HepG2 (cell line): Measurements from ENCODE around the gene MED13. TPM values are rescaled to one million over a fixed set of nuclear protein-coding genes. Genes with fewer than 3 reads are reported as not detected.

Experiments
- FOXA1 ChIP-seq, 2 experiments: fragments of 450-650 bp in 1 of 2; sonication (generic) in 1 of 2; formaldehyde crosslinking in 1 of 2; IDR thresholded peaks; 2 replicates each; pipeline versions ENCODE4 v1.4.0 to v1.6.1; 2016 to 2020; ENCODE audit warnings: missing genetic modification reagents in 1 of 2
- IKZF4 ChIP-seq: sonication (generic); formaldehyde crosslinking; IDR thresholded peaks from 2 replicates; pipeline ENCODE4 v1.5.1; 2020; ENCODE audit warnings: borderline replicate concordance, mild to moderate bottlenecking, low read depth, missing genetic modification reagents; ENCODE audit errors: not compliant biosample characterization
- JARID2 ChIP-seq: sonication (generic); formaldehyde crosslinking; IDR thresholded peaks from 2 replicates; pipeline ENCODE4 v1.8.1; 2023; ENCODE audit warnings: missing genetic modification reagents, inconsistent platforms; ENCODE audit not compliant: insufficient replicate concordance
- KLF11 ChIP-seq: IDR thresholded peaks from 2 replicates; pipeline ENCODE4 v1.6.1; 2016; ENCODE audit warnings: missing compliant biosample characterization
- MAFG ChIP-seq: sonication (generic); formaldehyde crosslinking; IDR thresholded peaks from 2 replicates; pipeline ENCODE4 v1.5.1; 2020; ENCODE audit warnings: mild to moderate bottlenecking, missing genetic modification reagents
- MXD4 ChIP-seq: IDR thresholded peaks from 2 replicates; pipeline ENCODE4 v1.6.1; 2016; ENCODE audit warnings: mild to moderate bottlenecking, missing biosample characterization, missing genetic modification reagents
- NFYC ChIP-seq: IDR thresholded peaks from 2 replicates; pipeline ENCODE4 v1.6.1; 2016; ENCODE audit warnings: missing genetic modification reagents, missing compliant biosample characterization
- POLR2AphosphoS5 ChIP-seq: IDR thresholded peaks from 2 replicates; pipeline ENCODE4 v1.6.1; 2012; ENCODE audit warnings: low read depth, low read length
- SP1 ChIP-seq, 2 experiments: fragments of 450-650 bp in 1 of 2; sonication (generic) in 1 of 2; formaldehyde crosslinking in 1 of 2; IDR thresholded peaks; 2 replicates each; pipeline versions ENCODE4 v1.4.0 to v1.6.1; 2016 to 2020; ENCODE audit warnings: missing genetic modification reagents in 1 of 2
- TARDBP ChIP-seq: sonication (generic); formaldehyde crosslinking; IDR thresholded peaks from 2 replicates; pipeline ENCODE4 v1.8.0; 2022; ENCODE audit warnings: mild to moderate bottlenecking, missing genetic modification reagents
- ZKSCAN8 ChIP-seq: IDR thresholded peaks from 2 replicates; pipeline ENCODE4 v1.6.1; 2016; ENCODE audit warnings: borderline replicate concordance, missing genetic modification reagents, missing compliant biosample characterization
- ZNF12 ChIP-seq: sonication (generic); formaldehyde crosslinking; IDR thresholded peaks from 2 replicates; pipeline ENCODE4 v1.5.0; 2020; ENCODE audit warnings: missing genetic modification reagents
- ZNF136 ChIP-seq: sonication (generic); formaldehyde crosslinking; IDR thresholded peaks from 2 replicates; pipeline ENCODE4 v1.8.1; 2022; ENCODE audit warnings: low read depth, mild to moderate bottlenecking, moderate library complexity, missing genetic modification reagents
- ZNF292 ChIP-seq: sonication (generic); formaldehyde crosslinking; IDR thresholded peaks from 2 replicates; pipeline ENCODE4 v1.8.1; 2022; ENCODE audit warnings: mild to moderate bottlenecking, low read depth, missing genetic modification reagents, borderline replicate concordance
- ZNF431 ChIP-seq: sonication (generic); formaldehyde crosslinking; IDR thresholded peaks from 2 replicates; pipeline ENCODE4 v1.9.0; 2022; ENCODE audit warnings: missing genetic modification reagents, low read depth, mild to moderate bottlenecking, borderline replicate concordance
- ZNF552 ChIP-seq: sonication (generic); formaldehyde crosslinking; IDR thresholded peaks from 2 replicates; pipeline ENCODE4 v1.9.0; 2022; ENCODE audit warnings: missing genetic modification reagents, mild to moderate bottlenecking, borderline replicate concordance
- polyA plus RNA-seq, 8 experiments: library from polyadenylated mRNA; depleted of rRNA in 3 of 8; stranded (reverse) in 7 of 8; unstranded in 1 of 8; fragments of >200 nt; fragmentation: Illumina TruSeq in 4 of 8; extraction: Trizol in 4 of 8; gene quantifications; 2 replicates each; pipeline versions ENCODE4 v1.2.1 to v1.2.3, GENCODE V29; 2011 to 2016; ENCODE audit warnings: low read depth in 4 of 8, missing spikeins in 1 of 8, mixed read lengths in 1 of 8; ENCODE audit not compliant: insufficient read depth in 1 of 8
- total RNA-seq, 5 experiments: library from RNA; depleted of rRNA; stranded (reverse); fragments of >200 nt; fragmentation: Illumina TruSeq; extraction: Trizol; gene quantifications; 2 replicates each; pipeline ENCODE4 v1.2.3, GENCODE V29; 2016; ENCODE audit warnings: low read depth in 1 of 5
- TF ChIP-seq, protein P1 (sequence below): sonication (generic); formaldehyde crosslinking; IDR thresholded peaks from 2 replicates; pipeline ENCODE4 v1.5.0; 2020; ENCODE audit warnings: missing genetic modification reagents
- TF ChIP-seq, protein P2 (sequence below): IDR thresholded peaks from 2 replicates; pipeline ENCODE4 v1.6.1; 2012; ENCODE audit warnings: inconsistent platforms
- TF ChIP-seq, protein P3 (sequence below): sonication (generic); formaldehyde crosslinking; IDR thresholded peaks from 2 replicates; pipeline ENCODE4 v1.4.0; 2020; ENCODE audit warnings: mild to moderate bottlenecking, missing genetic modification reagents
- TF ChIP-seq, protein P4 (sequence below): sonication (generic); formaldehyde crosslinking; IDR thresholded peaks from 2 replicates; pipeline ENCODE4 v1.5.0; 2020; ENCODE audit warnings: missing genetic modification reagents
- TF ChIP-seq, protein P5 (sequence below): sonication (generic); formaldehyde crosslinking; IDR thresholded peaks from 2 replicates; pipeline ENCODE4 v1.8.1; 2023; ENCODE audit warnings: mild to moderate bottlenecking, moderate library complexity, missing genetic modification reagents
- TF ChIP-seq, protein P6 (sequence below): IDR thresholded peaks from 2 replicates; pipeline ENCODE4 v1.6.1; 2016; ENCODE audit warnings: missing biosample characterization, missing genetic modification reagents, low read depth

MED13 gene
- total and polyA plus RNA-seq, 2 of the 13 experiments (the other 11 are each of a cell fraction or from before 2014, with no cell fraction given), result 27.4 to 69.1 TPM

DNA sequence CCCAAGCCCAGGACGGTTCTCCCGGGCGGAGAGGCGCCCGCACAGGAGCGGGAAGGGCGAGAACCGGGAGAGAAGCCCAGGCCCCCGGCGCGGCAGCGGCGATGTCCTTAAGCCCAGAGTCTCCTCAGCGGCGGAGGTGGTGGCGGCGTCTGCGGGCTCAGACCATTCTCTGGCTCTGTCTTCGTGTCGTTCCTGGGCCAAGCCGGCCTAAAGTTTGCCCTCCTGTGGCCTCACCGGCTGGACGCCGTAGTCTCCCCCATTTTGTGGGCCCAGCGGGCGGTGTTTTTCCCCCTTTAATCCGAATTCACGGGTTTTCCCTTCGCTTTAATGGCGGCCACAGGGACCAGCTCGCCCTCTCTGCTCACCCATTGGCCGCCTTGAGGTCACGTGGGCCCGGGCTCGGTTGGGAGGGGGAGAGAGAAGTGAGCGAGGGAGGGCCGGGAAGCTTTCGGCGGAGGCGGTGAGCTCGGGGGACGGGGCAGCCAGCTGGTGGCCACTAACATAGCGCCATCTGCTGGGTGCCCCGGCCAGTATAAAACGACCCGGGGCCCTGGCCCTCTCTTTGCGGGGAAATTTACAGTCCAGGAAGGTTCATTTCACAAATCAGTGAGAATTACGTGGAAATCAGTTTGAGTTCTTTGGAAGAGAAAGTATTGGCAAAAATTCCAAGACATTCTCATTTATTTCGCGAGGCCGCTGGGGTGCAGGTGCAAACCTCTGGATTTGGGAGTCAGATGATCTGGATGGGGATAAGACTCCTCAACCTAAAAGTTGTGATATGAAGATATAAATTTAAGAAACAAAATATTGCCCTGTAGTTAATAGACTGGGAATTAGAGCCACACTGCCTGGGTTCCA, 762 bp upstream of the MED13 start (continued):
- peak; percentile 42; the same call in 1 of the 2 replicates for TF ChIP-seq ZNF292 (CRISPR knock-in tag)
- no peak for TF ChIP-seq ZNF136 (CRISPR knock-in tag)
- no peak for TF ChIP-seq IKZF4
- TF ChIP-seq MXD4, result no peak; the same call in 1 of the 2 replicates
- TF ChIP-seq, protein P1, sequence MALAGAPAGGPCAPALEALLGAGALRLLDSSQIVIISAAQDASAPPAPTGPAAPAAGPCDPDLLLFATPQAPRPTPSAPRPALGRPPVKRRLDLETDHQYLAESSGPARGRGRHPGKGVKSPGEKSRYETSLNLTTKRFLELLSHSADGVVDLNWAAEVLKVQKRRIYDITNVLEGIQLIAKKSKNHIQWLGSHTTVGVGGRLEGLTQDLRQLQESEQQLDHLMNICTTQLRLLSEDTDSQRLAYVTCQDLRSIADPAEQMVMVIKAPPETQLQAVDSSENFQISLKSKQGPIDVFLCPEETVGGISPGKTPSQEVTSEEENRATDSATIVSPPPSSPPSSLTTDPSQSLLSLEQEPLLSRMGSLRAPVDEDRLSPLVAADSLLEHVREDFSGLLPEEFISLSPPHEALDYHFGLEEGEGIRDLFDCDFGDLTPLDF (CRISPR knock-in tag), result no peak
- no peak for TF ChIP-seq TARDBP (CRISPR knock-in tag)
- TF ChIP-seq, protein P2, sequence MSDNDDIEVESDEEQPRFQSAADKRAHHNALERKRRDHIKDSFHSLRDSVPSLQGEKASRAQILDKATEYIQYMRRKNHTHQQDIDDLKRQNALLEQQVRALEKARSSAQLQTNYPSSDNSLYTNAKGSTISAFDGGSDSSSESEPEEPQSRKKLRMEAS, result peak; percentile 86
- TF ChIP-seq JARID2 (CRISPR knock-in tag), result peak; percentile 69
- no peak for TF ChIP-seq SP1 (IDR thresholded peaks at IDR 0.05)
- peak; percentile 29; the same call in 1 of the 2 replicates for TF ChIP-seq SP1 (CRISPR knock-in tag; IDR thresholded peaks at IDR 0.05)
- TF ChIP-seq KLF11 (CRISPR knock-in tag), result 0 out of 2 replicates have a peak, but pooled peaks have one; percentile 41
- TF ChIP-seq, protein P3, sequence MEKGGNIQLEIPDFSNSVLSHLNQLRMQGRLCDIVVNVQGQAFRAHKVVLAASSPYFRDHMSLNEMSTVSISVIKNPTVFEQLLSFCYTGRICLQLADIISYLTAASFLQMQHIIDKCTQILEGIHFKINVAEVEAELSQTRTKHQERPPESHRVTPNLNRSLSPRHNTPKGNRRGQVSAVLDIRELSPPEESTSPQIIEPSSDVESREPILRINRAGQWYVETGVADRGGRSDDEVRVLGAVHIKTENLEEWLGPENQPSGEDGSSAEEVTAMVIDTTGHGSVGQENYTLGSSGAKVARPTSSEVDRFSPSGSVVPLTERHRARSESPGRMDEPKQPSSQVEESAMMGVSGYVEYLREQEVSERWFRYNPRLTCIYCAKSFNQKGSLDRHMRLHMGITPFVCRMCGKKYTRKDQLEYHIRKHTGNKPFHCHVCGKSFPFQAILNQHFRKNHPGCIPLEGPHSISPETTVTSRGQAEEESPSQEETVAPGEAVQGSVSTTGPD (CRISPR knock-in tag), result no peak
- no peak for TF ChIP-seq ZNF12
- TF ChIP-seq, protein P4, sequence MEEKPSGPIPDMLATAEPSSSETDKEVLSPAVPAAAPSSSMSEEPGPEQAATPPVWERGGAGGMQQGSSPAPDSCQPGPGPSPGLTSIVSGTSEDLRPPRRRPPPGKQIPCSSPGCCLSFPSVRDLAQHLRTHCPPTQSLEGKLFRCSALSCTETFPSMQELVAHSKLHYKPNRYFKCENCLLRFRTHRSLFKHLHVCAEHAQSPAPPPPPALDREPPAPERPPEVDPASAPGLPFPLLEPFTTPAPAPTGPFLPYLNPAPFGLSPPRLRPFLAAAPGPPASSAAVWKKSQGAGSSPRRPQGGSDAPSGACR (CRISPR knock-in tag), result no peak; the same call in 1 of the 2 replicates
- TF ChIP-seq NFYC (CRISPR knock-in tag), result peak; percentile 96
- TF ChIP-seq ZKSCAN8 (CRISPR knock-in tag), result peak; percentile 56; the same call in 1 of the 2 replicates
- TF ChIP-seq ZNF431, result no peak
- TF ChIP-seq, protein P5, sequence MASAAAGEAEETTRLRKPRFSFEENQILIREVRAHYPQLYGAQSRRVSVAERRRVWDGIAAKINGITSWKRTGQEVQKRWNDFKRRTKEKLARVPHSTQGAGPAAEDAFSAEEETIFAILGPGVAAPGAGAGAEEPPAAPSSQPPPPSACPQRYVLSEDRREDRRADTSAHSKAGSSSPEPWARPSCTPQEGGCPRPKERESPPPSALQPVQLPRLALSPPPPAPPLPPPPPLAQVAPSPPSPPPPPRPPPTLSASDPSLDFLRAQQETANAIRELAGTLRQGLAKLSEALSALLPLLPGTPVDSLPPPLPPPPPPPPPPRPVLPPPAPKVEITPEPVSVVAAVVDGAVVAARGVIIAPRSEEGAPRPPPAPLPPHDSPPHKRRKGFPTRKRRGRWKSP (CRISPR knock-in tag), result peak; percentile 82; the same call in 1 of the 2 replicates
- peak; percentile 94 for TF ChIP-seq POLR2AphosphoS5
- TF ChIP-seq MAFG, result no peak
- TF ChIP-seq, protein P6, sequence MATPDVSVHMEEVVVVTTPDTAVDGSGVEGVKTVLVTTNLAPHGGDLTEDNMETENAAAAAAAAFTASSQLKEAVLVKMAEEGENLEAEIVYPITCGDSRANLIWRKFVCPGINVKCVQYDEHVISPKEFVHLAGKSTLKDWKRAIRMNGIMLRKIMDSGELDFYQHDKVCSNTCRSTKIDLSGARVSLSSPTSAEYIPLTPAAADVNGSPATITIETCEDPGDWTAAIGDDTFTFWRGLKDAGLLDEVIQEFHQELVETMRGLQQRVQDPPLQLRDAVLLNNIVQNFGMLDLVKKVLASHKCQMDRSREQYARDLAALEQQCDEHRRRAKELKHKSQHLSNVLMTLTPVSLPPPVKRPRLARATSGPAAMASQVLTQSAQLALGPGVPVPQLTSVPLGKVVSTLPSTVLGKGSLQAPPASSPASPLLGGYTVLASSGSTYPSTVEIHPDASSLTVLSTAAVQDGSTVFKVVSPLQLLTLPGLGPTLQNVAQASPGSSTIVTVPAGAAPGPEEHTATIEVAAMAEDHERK, result no peak
- no peak for TF ChIP-seq ZNF552 (CRISPR knock-in tag)
- TF ChIP-seq FOXA1 (IDR thresholded peaks at IDR 0.05), result no peak
- peak; percentile 14 for TF ChIP-seq FOXA1 (CRISPR knock-in tag; IDR thresholded peaks at IDR 0.05)
